GM12878 (cell line): ENCODE results near the gene TLNRD1. TPM values are rescaled to one million over a fixed set of nuclear protein-coding genes. Genes with fewer than 3 reads are reported as not detected.

ENCODE experiments used
- BCL11A ChIP-seq: IDR thresholded peaks from 2 replicates; pipeline ENCODE4 v1.6.1; 2011; ENCODE audit warnings: low read depth, low read length
- CREB1 ChIP-seq: IDR thresholded peaks from 2 replicates; pipeline ENCODE4 v1.6.1; 2012; ENCODE audit warnings: low read depth, mild to moderate bottlenecking, inconsistent platforms
- FOS ChIP-seq: IDR thresholded peaks from 3 replicates; pipeline ENCODE4 v1.6.1; 2011; ENCODE audit warnings: borderline replicate concordance; ENCODE audit not compliant: insufficient read length; ENCODE audit errors: extremely low read depth
- HCFC1 ChIP-seq: fragments of 150-350 bp; IDR thresholded peaks from 2 replicates; pipeline ENCODE4 v1.6.1; 2014; ENCODE audit warnings: low read length
- MEF2B ChIP-seq: fragments of 450-650 bp; IDR thresholded peaks from 2 replicates; pipeline ENCODE4 v1.6.1; 2018; ENCODE audit warnings: mild to moderate bottlenecking, moderate library complexity; ENCODE audit not compliant: partially characterized antibody, poor library complexity, severe bottlenecking
- NR2F1 ChIP-seq: fragments of 450-650 bp; conservative IDR thresholded peaks from 2 replicates; pipeline ENCODE4 v1.6.1; 2017; ENCODE audit warnings: mild to moderate bottlenecking
- PKNOX1 ChIP-seq: fragments of 450-650 bp; IDR thresholded peaks from 2 replicates; pipeline ENCODE4 v1.6.1; 2016; ENCODE audit warnings: mild to moderate bottlenecking
- RAD21 ChIP-seq: IDR thresholded peaks from 2 replicates; pipeline ENCODE4 v1.6.1; 2011; ENCODE audit warnings: mild to moderate bottlenecking, low read depth, low read length, moderate library complexity; ENCODE audit not compliant: insufficient read depth
- RB1 ChIP-seq: fragments of 450-650 bp; formaldehyde crosslinking; IDR thresholded peaks from 2 replicates; pipeline ENCODE4 v1.6.1; 2017; ENCODE audit warnings: mild to moderate bottlenecking, borderline replicate concordance
- SMC3 ChIP-seq: IDR thresholded peaks from 2 replicates; pipeline ENCODE4 v1.6.1; 2011; ENCODE audit warnings: low read length, improper control_type of control experiment, borderline replicate concordance
- TCF7 ChIP-seq: IDR thresholded peaks from 2 replicates; pipeline ENCODE4 v1.6.1; 2014; ENCODE audit warnings: antibody characterized with exemption, borderline replicate concordance
- polyA plus RNA-seq, 11 experiments: library from polyadenylated mRNA; depleted of rRNA in 4 of 11; unstranded in 6 of 11; stranded (reverse) in 5 of 11; fragments of >200 nt; fragmentation: Nextera tagmentation in 4 of 11; fragmentation: Illumina TruSeq in 1 of 11; extraction: Ambion mirVana in 4 of 11; extraction: Trizol in 1 of 11; gene quantifications; 1 replicate in 1 of 11; 2 replicates in 10 of 11; pipeline versions ENCODE4 v1.2.1 to v1.2.3, GENCODE V29; 2011 to 2016; ENCODE audit warnings: inconsistent platforms in 2 of 11, missing spikeins in 2 of 11, low read depth in 1 of 11
- total RNA-seq, 4 experiments: library from RNA; depleted of rRNA in 3 of 4; stranded (reverse); fragments of >200 nt in 3 of 4; fragmentation: Illumina TruSeq in 1 of 4; extraction: Trizol in 1 of 4; gene quantifications; 2 replicates each; pipeline versions ENCODE4 v1.2.1 to v1.2.3, GENCODE V29; 2013 to 2021
- TF ChIP-seq, protein P1 (sequence below): fragments of 450-650 bp; formaldehyde crosslinking; IDR thresholded peaks from 2 replicates; pipeline ENCODE4 v1.4.0; 2020; ENCODE audit warnings: mild to moderate bottlenecking, moderate library complexity
- TF ChIP-seq, protein P2 (sequence below): fragments of 450-650 bp; conservative IDR thresholded peaks from 2 replicates; pipeline ENCODE4 v1.6.1; 2017; ENCODE audit warnings: mild to moderate bottlenecking, moderate library complexity
- TF ChIP-seq, protein P3 (sequence below): fragments of 450-650 bp; IDR thresholded peaks from 2 replicates; pipeline ENCODE4 v1.6.1; 2018; ENCODE audit warnings: mild to moderate bottlenecking, low read depth, moderate library complexity; ENCODE audit not compliant: partially characterized antibody
- TF ChIP-seq, protein P4 (sequence below): fragments of 450-650 bp; IDR thresholded peaks from 2 replicates; pipeline ENCODE4 v1.6.1; 2017; ENCODE audit warnings: mild to moderate bottlenecking, moderate library complexity

The TLNRD1 gene
- total and polyA plus RNA-seq, 10 of the 15 experiments (the other 5 are each of a cell fraction or from before 2014, with no cell fraction given): 2.5 to 44.8 (median 9.1) TPM

DNA sequence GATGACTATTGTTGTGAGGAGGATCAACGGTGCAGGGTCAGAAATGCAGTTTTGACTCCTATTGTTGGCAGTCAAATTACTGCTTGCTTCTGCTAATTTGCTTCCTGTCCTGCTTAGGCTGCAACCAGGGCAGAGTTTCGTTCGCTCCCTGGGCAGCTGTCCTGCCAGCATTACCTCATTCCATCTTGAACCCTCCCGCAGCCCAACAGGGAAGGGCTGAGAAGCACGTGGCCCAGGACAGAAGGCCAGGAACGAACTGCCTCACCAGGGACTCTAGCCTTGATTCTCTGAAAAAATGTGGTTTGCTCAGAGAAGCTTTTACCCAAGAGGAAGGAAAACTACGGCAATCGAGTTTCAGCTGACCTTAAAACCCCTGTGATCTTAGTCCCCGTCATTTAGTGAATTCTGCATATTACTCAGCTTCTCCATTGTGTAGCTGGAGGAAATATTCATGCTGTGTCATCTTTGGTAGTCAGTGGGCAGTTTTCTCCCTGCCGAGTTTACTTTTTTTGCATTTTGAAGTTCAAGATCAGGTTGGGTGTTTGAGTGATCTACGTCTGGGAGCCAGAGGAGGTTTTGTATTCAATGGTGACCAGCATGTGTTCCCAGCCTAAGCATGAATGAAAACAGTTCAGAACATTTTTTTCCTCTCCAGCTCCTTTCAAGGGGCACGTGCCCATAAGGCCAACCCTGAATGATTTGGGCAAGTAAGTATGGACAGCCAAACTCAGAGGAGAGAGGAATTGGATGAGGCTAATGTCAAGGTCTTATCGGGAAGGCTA, 23.0 kb downstream of the TLNRD1 start (continued):
- TF ChIP-seq, protein P1, sequence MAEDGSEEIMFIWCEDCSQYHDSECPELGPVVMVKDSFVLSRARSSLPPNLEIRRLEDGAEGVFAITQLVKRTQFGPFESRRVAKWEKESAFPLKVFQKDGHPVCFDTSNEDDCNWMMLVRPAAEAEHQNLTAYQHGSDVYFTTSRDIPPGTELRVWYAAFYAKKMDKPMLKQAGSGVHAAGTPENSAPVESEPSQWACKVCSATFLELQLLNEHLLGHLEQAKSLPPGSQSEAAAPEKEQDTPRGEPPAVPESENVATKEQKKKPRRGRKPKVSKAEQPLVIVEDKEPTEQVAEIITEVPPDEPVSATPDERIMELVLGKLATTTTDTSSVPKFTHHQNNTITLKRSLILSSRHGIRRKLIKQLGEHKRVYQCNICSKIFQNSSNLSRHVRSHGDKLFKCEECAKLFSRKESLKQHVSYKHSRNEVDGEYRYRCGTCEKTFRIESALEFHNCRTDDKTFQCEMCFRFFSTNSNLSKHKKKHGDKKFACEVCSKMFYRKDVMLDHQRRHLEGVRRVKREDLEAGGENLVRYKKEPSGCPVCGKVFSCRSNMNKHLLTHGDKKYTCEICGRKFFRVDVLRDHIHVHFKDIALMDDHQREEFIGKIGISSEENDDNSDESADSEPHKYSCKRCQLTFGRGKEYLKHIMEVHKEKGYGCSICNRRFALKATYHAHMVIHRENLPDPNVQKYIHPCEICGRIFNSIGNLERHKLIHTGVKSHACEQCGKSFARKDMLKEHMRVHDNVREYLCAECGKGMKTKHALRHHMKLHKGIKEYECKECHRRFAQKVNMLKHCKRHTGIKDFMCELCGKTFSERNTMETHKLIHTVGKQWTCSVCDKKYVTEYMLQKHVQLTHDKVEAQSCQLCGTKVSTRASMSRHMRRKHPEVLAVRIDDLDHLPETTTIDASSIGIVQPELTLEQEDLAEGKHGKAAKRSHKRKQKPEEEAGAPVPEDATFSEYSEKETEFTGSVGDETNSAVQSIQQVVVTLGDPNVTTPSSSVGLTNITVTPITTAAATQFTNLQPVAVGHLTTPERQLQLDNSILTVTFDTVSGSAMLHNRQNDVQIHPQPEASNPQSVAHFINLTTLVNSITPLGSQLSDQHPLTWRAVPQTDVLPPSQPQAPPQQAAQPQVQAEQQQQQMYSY: no peak
- peak; percentile 77 for TF ChIP-seq MEF2B
- TF ChIP-seq RB1: 0 out of 2 replicates have a peak, but pooled peaks have one; percentile 17
- TF ChIP-seq PKNOX1: peak; percentile 51; the same call in 1 of the 2 replicates
- no peak for TF ChIP-seq HCFC1
- no peak for TF ChIP-seq SMC3
- peak; percentile 88 for TF ChIP-seq TCF7
- peak; percentile 61 for TF ChIP-seq CREB1
- TF ChIP-seq, protein P2, sequence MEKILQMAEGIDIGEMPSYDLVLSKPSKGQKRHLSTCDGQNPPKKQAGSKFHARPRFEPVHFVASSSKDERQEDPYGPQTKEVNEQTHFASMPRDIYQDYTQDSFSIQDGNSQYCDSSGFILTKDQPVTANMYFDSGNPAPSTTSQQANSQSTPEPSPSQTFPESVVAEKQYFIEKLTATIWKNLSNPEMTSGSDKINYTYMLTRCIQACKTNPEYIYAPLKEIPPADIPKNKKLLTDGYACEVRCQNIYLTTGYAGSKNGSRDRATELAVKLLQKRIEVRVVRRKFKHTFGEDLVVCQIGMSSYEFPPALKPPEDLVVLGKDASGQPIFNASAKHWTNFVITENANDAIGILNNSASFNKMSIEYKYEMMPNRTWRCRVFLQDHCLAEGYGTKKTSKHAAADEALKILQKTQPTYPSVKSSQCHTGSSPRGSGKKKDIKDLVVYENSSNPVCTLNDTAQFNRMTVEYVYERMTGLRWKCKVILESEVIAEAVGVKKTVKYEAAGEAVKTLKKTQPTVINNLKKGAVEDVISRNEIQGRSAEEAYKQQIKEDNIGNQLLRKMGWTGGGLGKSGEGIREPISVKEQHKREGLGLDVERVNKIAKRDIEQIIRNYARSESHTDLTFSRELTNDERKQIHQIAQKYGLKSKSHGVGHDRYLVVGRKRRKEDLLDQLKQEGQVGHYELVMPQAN: peak; percentile 18
- TF ChIP-seq FOS: no peak
- TF ChIP-seq, protein P3, sequence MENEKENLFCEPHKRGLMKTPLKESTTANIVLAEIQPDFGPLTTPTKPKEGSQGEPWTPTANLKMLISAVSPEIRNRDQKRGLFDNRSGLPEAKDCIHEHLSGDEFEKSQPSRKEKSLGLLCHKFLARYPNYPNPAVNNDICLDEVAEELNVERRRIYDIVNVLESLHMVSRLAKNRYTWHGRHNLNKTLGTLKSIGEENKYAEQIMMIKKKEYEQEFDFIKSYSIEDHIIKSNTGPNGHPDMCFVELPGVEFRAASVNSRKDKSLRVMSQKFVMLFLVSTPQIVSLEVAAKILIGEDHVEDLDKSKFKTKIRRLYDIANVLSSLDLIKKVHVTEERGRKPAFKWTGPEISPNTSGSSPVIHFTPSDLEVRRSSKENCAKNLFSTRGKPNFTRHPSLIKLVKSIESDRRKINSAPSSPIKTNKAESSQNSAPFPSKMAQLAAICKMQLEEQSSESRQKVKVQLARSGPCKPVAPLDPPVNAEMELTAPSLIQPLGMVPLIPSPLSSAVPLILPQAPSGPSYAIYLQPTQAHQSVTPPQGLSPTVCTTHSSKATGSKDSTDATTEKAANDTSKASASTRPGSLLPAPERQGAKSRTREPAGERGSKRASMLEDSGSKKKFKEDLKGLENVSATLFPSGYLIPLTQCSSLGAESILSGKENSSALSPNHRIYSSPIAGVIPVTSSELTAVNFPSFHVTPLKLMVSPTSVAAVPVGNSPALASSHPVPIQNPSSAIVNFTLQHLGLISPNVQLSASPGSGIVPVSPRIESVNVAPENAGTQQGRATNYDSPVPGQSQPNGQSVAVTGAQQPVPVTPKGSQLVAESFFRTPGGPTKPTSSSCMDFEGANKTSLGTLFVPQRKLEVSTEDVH: no peak
- TF ChIP-seq, protein P4, sequence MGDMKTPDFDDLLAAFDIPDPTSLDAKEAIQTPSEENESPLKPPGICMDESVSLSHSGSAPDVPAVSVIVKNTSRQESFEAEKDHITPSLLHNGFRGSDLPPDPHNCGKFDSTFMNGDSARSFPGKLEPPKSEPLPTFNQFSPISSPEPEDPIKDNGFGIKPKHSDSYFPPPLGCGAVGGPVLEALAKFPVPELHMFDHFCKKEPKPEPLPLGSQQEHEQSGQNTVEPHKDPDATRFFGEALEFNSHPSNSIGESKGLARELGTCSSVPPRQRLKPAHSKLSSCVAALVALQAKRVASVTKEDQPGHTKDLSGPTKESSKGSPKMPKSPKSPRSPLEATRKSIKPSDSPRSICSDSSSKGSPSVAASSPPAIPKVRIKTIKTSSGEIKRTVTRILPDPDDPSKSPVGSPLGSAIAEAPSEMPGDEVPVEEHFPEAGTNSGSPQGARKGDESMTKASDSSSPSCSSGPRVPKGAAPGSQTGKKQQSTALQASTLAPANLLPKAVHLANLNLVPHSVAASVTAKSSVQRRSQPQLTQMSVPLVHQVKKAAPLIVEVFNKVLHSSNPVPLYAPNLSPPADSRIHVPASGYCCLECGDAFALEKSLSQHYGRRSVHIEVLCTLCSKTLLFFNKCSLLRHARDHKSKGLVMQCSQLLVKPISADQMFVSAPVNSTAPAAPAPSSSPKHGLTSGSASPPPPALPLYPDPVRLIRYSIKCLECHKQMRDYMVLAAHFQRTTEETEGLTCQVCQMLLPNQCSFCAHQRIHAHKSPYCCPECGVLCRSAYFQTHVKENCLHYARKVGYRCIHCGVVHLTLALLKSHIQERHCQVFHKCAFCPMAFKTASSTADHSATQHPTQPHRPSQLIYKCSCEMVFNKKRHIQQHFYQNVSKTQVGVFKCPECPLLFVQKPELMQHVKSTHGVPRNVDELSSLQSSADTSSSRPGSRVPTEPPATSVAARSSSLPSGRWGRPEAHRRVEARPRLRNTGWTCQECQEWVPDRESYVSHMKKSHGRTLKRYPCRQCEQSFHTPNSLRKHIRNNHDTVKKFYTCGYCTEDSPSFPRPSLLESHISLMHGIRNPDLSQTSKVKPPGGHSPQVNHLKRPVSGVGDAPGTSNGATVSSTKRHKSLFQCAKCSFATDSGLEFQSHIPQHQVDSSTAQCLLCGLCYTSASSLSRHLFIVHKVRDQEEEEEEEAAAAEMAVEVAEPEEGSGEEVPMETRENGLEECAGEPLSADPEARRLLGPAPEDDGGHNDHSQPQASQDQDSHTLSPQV: no peak
- TF ChIP-seq RAD21: no peak
- peak; percentile 98 for TF ChIP-seq NR2F1
- TF ChIP-seq BCL11A: peak; percentile 98
